GM18502 (cell line): ENCODE data around the gene AMPD3.

Experiments used
- ATAC-seq: cut with Tn5 transposase; IDR thresholded peaks from one replicate; pipeline ENCODE4 v1.9.1; 2021; ENCODE audit warnings: mild to moderate bottlenecking; ENCODE audit not compliant: unreplicated experiment, poor library complexity

AMPD3 gene

GRCh38 chr11:10500757-10501684 is 46.0 kb downstream of the AMPD3 start:
- no peak for ATAC-seq

- ATAC-seq: no peak
These were observed 47.1 kb downstream of the AMPD3 start for GRCh38 chr11:10502065-10502680.

- ATAC-seq: no peak
These were observed 47.7 kb downstream of the AMPD3 start for GRCh38 chr11:10502770-10503169.

GRCh38 chr11:10503221-10503620 is 48.2 kb downstream of the AMPD3 start:
- no peak for ATAC-seq

GRCh38 chr11:10503777-10504480 is 48.9 kb downstream of the AMPD3 start:
- ATAC-seq: no peak

GRCh38 chr11:10504490-10504889 is 49.4 kb downstream of the AMPD3 start:
- ATAC-seq: no peak

- ATAC-seq: no peak
These were observed 50.4 kb downstream of the AMPD3 start for GRCh38 chr11:10505278-10506007.

- no peak for ATAC-seq
These were observed 50.9 kb downstream of the AMPD3 start for GRCh38 chr11:10506008-10506370.

- ATAC-seq: no peak
These were observed 56.1 kb downstream of the AMPD3 start for GRCh38 chr11:10511181-10511621.

GRCh38 chr11:10514202-10514601 is 59.1 kb downstream of the AMPD3 start:
- ATAC-seq: no peak

GRCh38 chr11:10514709-10515108 is 59.6 kb downstream of the AMPD3 start:
- no peak for ATAC-seq

GRCh38 chr11:10515418-10515817 is 60.4 kb downstream of the AMPD3 start:
- ATAC-seq: no peak

GRCh38 chr11:10518123-10518522 is 63.1 kb downstream of the AMPD3 start:
- ATAC-seq: no peak

- ATAC-seq: no peak
These were observed 63.8 kb downstream of the AMPD3 start for GRCh38 chr11:10518891-10519290.

- no peak for ATAC-seq
These were observed 64.6 kb downstream of the AMPD3 start for GRCh38 chr11:10519630-10520029.

GRCh38 chr11:10520562-10520961 is 65.5 kb downstream of the AMPD3 start:
- no peak for ATAC-seq

- no peak for ATAC-seq
These were observed 67.2 kb downstream of the AMPD3 start for GRCh38 chr11:10522276-10522675.

GRCh38 chr11:10522921-10523320 is 67.9 kb downstream of the AMPD3 start:
- no peak for ATAC-seq

- no peak for ATAC-seq
These were observed 69.4 kb downstream of the AMPD3 start for GRCh38 chr11:10524471-10524870.
